Stomach (tissue), 9 donors: Measurements from ENCODE around the gene ZFYVE26. TPM values are rescaled to one million over a fixed set of nuclear protein-coding genes. Genes with fewer than 3 reads are reported as not detected.
A peak's percentile ranks its signal among the peaks of the same experiment; 100 is the strongest.
"Not testable (repeated sequence)": the region's sequence is repeated elsewhere in the genome, so short reads cannot be mapped to it uniquely, and the experiment has no call there.

Source experiments
- DNase-seq, 2 donors: peaks; one replicate each; pipeline versions ENCODE4 v3.0.0 to v3.0.0-alpha.2; 2013 to 2019
- H3K27ac ChIP-seq, 5 donors: fragments of 200-600 bp in 4 of 5; sonication (generic) in 4 of 5; one replicate each; pipeline ENCODE4 v1.5.1; 2013 to 2019; ENCODE audit warnings: mild to moderate bottlenecking in 1 of 5, moderate library complexity in 1 of 5
- H3K27me3 ChIP-seq, 3 donors: fragments of 200-600 bp; sonication (generic); one replicate each; pipeline ENCODE4 v1.5.1; 2017 to 2019; ENCODE audit warnings: mixed run types in 1 of 3
- H3K36me3 ChIP-seq, 4 donors: fragments of 200-600 bp; sonication (generic); 1 replicate in 3 of 4; 2 replicates in 1 of 4; pipeline ENCODE4 v1.5.1; 2016 to 2019
- H3K4me1 ChIP-seq, 4 donors: fragments of 200-600 bp; sonication (generic); one replicate each; pipeline ENCODE4 v1.5.1; 2016 to 2019
- H3K4me3 ChIP-seq, 4 donors: fragments of 200-600 bp; sonication (generic) in 3 of 4; one replicate each; pipeline ENCODE4 v1.5.1; 2016 to 2019; ENCODE audit warnings: mild to moderate bottlenecking in 1 of 4
- H3K9me3 ChIP-seq, 4 donors: fragments of 200-600 bp; sonication (generic); one replicate each; pipeline ENCODE4 v1.5.1; 2016 to 2019
- EP300 ChIP-seq: sonication (generic); formaldehyde crosslinking; IDR thresholded peaks from one replicate; pipeline ENCODE4 v1.6.1; 2017; ENCODE audit warnings: antibody characterized with exemption
- POLR2A ChIP-seq, 4 donors: fragments of 450-650 bp; IDR thresholded peaks; one replicate each; pipeline ENCODE4 v1.6.1; 2016; ENCODE audit warnings: antibody characterized with exemption in 4 of 4, control low read depth in 2 of 4, mild to moderate bottlenecking in 1 of 4, moderate library complexity in 1 of 4
- POLR2AphosphoS5 ChIP-seq, 3 donors: sonication (generic); formaldehyde crosslinking; IDR thresholded peaks; one replicate each; pipeline ENCODE4 v1.6.1; 2016; ENCODE audit warnings: antibody characterized with exemption in 3 of 3
- WGBS, 5 donors: extraction: QIAGEN DNeasy Blood & Tissue Kit in 3 of 5; methylation state at CpG; one replicate each; pipeline versions ENCODE4 v1.1.5 to v1.1.7; 2013 to 2018; 5-methylcytosine and 5-hydroxymethylcytosine counted together
- intact Hi-C: fragments of 100-400 bp; cut with DNase I; formaldehyde crosslinking; loops from one replicate; pipeline ENCODE4 v1.15.1; 2023; ENCODE audit warnings: low total_unique reads
- polyA plus RNA-seq, 3 donors: library from polyadenylated mRNA; stranded (reverse); fragments of 200-250 nt; gene quantifications; one replicate each; pipeline ENCODE4 v1.2.3, GENCODE V29; 2013
- total RNA-seq, 5 donors: library from RNA; depleted of rRNA; stranded (reverse); fragments of >200 nt; gene quantifications; one replicate each; pipeline versions ENCODE4 v1.1.0 to v1.2.3, GENCODE V29; 2014 to 2016
- TF ChIP-seq, protein P1 (sequence below), 7 experiments: fragments of 450-650 bp in 4 of 7; fragments of 200-600 bp in 3 of 7; sonication (generic) in 3 of 7; IDR thresholded peaks; one replicate each; pipeline ENCODE4 v1.5.1; 2016 to 2019; ENCODE audit warnings: antibody characterized with exemption in 7 of 7, control low read depth in 2 of 7, mild to moderate bottlenecking in 1 of 7
- donor health status: healthy with polysubstance abuse.
- donor health status: Bipolar disorder and iron deficiency.
- donor health status: healthy.

Gene ZFYVE26
- total and polyA plus RNA-seq, 8 donors = 2.1 to 201 (median 20.8) TPM

DNA sequence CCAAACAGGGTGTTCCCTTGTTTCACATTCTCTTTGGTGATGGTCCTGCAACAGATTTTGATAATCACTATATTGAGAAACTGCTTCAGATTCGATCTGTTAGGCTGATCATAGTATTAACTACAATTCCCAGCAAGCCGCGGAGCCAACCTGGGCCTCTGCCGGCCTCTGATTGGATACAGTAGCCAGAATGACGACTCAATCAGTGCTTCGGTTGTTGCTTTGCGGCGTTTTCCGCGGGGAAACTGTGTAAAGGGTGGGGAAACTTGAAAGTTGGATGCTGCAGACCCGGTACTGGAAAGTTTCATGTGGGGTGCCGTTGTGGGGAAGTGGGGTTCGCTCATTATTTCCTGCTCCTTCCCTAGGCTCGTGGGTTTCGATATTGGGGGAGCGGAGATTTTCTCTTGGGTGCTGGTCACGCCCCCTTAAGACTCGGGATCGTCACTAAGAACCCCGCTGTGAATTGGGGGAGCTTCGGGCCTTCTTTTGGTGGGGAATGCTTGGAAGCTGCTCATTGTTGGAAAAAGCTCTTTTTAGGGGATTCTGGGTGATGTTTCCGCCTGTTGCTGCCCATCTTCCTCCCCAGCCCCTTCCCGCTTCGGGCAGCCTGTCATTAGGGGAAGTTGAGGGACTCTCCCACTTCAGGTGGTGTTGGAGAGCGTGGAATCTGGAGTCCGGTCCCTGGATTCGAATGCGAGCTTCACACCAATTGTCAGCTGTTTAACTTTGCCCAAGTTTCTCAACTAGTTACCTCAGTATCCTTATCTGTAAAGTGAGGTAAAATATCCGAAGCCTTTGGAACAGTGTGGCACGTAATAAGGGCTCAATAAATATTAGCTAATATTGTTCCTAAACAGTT, 3.4 kb upstream of the ZFYVE26 start, which contains the start of gene RAD51B:
TSS of gene RAD51B (plus strand) at position 217 of the 859 bp plus-strand sequence.
- Histone ChIP-seq H3K27ac (peak within 1 kb of the TSS; percentile 15 to 80 (median 74)), H3K36me3 (peaks cover 0 to 4% (median 0%) of the 10 kb centered on the region in 4 donors), H3K4me3 (peak within 1 kb of the TSS; percentile 77 to 96 (median 85)), H3K27me3 (no peaks in the 10 kb centered on the region), H3K4me1 (peaks cover 14 to 41% (median 34%) of the 10 kb centered on the region in 4 donors), H3K9me3 (no peaks in the 10 kb centered on the region)
- WGBS, 5 donors = 0 to 1% (median 0%) methylated on average over 29 to 30 of the region's 30 CpGs
- intact Hi-C loops = no loop called here
- peak; percentile 90 to 95 for DNase-seq
- TF ChIP-seq POLR2A (IDR thresholded peaks at IDR 0.05) (no peak), POLR2AphosphoS5 (IDR thresholded peaks at IDR 0.05) (peak in 1 of 3 donors; percentile 44)

DNA sequence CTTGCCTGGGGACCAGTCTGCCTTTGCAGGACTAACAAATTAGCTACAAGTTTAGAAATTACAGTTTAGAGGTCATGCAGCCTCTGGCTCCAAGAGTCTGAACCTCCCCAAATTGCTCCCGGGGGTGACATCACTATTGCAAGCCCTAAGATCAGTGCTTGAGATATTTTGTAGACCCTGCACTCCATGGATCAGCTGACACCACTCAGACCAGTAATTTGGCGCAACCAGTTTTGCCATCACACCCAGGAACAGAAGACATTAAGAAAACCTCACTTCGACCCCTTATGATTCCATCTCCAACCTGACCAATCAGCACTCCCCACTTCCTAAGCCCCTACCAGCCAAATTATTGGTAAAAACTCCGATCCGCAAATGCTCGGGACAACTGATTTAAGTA, 2.1 kb upstream of the ZFYVE26 start:
- not testable (repeated sequence) for H3K27ac ChIP-seq
- 93 to 99% (median 95%) methylated on average over 6 of the region's 6 CpGs for WGBS, 5 donors

DNA sequence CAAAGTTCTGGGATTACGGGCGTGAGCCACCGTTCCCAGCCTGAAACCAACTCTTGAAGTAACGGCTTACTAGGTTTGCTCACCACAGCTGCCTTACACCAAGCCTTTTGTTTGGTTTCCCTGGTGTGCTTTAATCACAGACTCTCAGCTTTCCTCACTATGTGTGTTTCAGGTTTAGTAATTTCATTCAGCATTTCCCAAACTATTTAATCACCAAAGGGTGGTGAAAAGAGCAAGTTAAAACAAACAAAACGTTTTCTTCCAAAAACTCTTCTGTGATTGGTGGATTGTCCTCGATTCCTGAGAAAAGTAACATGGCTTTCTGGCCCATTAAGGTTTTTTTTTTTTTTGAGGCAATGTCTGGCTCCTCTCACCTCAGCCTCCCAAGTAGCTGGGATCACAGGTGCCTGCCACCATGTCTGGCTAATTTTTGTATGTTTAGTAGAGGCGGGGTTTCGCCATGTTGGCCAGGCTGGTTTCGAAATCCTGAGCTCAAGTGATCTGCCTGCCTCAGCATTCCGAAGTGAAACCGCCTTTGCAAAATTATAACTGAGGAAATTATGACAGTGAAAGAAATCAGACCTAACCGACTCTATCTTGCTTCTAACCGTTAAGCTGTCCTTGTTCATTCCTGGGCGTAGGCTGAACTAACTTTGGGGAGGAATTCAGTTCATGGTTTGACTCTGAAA, 1.5 kb upstream of the ZFYVE26 start:
- no peaks in the 10 kb centered on the region for H3K9me3 ChIP-seq
- no peak overlapping the region for H3K4me3 ChIP-seq
- intact Hi-C loops = no loop called here
- TF ChIP-seq, protein P1, sequence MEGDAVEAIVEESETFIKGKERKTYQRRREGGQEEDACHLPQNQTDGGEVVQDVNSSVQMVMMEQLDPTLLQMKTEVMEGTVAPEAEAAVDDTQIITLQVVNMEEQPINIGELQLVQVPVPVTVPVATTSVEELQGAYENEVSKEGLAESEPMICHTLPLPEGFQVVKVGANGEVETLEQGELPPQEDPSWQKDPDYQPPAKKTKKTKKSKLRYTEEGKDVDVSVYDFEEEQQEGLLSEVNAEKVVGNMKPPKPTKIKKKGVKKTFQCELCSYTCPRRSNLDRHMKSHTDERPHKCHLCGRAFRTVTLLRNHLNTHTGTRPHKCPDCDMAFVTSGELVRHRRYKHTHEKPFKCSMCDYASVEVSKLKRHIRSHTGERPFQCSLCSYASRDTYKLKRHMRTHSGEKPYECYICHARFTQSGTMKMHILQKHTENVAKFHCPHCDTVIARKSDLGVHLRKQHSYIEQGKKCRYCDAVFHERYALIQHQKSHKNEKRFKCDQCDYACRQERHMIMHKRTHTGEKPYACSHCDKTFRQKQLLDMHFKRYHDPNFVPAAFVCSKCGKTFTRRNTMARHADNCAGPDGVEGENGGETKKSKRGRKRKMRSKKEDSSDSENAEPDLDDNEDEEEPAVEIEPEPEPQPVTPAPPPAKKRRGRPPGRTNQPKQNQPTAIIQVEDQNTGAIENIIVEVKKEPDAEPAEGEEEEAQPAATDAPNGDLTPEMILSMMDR (IDR thresholded peaks at IDR 0.05) = no peak
- TF ChIP-seq POLR2AphosphoS5 (IDR thresholded peaks at IDR 0.05) = no peak
- TF ChIP-seq EP300 = no peak
- TF ChIP-seq POLR2A (IDR thresholded peaks at IDR 0.05) = no peak
- no peak for DNase-seq
- peak overlapping the region in 2 of 5 donors; percentile 84 to 88 for H3K27ac ChIP-seq
- 79 to 89% (median 87%) methylated on average over 14 of the region's 14 CpGs for WGBS, 5 donors
- peaks cover 18 to 50% (median 39%) of the 10 kb centered on the region in 4 donors for H3K4me1 ChIP-seq
- peaks cover 0 to 14% (median 13%) of the 10 kb centered on the region in 4 donors for H3K36me3 ChIP-seq
- H3K27me3 ChIP-seq = no peaks in the 10 kb centered on the region

More for the DNA sequence above, 2.1 kb upstream of the ZFYVE26 start:
- H3K36me3 ChIP-seq, intact Hi-C loops, H3K9me3 ChIP-seq, DNase-seq, H3K4me3 ChIP-seq, H3K27me3 ChIP-seq: not testable (repeated sequence)
- H3K4me1 ChIP-seq = peaks cover 18 to 50% (median 39%) of the 10 kb centered on the region in 4 donors

DNA sequence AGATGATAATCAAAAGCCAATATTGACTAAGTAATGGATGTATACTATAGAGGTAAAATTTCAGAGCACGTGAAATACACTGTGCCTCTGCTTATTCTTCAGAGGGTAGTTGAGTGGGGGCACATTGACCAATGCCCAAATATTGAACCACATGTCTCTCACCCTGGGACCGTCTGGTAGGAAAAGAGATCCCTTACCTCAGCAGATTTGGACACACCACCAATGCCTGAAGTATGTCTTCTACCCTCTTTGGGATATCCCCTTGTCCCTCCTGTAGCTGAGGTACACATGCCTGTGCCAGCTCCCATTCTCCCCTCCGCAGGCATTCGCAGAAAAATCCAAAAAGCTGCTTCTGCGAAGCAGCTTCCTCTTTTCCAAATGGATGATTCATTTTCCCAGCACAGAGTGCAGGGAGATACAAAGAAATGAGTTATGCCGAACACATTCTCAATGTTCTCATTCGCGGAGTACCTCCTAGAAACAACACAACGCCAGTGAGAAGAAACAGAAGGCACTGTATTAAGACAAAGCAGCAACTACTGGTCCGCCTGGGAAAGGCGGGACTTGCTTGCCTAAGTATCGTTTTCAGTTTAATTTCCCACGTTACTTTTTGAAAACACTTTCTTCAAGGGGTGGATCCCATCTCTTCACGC, 691 bp downstream of the ZFYVE26 start:
- Histone ChIP-seq H3K27ac (peak overlapping the region; percentile 21 to 88 (median 84)), H3K36me3 (peaks cover 0 to 35% (median 30%) of the 10 kb centered on the region in 4 donors), H3K4me1 (peaks cover 18 to 42% (median 37%) of the 10 kb centered on the region in 4 donors), H3K4me3 (peak overlapping the region; percentile 79 to 88 (median 84)), H3K9me3 (no peaks in the 10 kb centered on the region), H3K27me3 (no peaks in the 10 kb centered on the region)
- TF ChIP-seq POLR2A (IDR thresholded peaks at IDR 0.05) = no peak
- DNase-seq = peak in 1 of 2 donors; percentile 47
- 2 to 5% (median 4%) methylated on average over 14 of the region's 14 CpGs for WGBS, 5 donors
- intact Hi-C loops = no loop called here

DNA sequence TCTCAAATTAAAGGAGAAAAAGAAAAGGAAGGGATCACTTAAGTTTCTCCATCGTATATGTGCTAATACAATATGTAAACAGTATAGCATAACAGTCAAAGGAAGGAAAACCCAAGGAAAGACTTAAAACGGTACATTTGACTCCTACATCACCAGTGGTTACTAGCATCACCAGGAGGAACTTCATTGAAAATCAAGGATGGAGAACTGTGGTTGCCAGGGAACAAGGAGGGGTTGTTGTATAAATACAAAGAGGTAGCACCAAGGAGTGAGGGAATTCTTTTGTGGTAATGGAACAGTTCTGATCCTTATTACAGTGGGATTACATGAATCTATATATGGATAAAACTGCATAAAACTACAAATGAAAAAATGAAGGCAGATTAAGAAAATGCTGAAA, 1.6 kb downstream of the ZFYVE26 start:
- Histone ChIP-seq H3K4me3 (peak overlapping the region in 1 of 4 donors; percentile 86), H3K27ac (no peak overlapping the region), H3K36me3 (peaks cover 7 to 44% (median 38%) of the 10 kb centered on the region in 4 donors), H3K27me3 (no peaks in the 10 kb centered on the region), H3K4me1 (peaks cover 18 to 36% (median 30%) of the 10 kb centered on the region in 4 donors), H3K9me3 (no peaks in the 10 kb centered on the region)
- WGBS, 5 donors = 50 to 67% (median 61%) methylated on average over 2 of the region's 2 CpGs
- no peak for TF ChIP-seq EP300
- no peak for TF ChIP-seq POLR2A (IDR thresholded peaks at IDR 0.05)
- TF ChIP-seq POLR2AphosphoS5 (IDR thresholded peaks at IDR 0.05) = no peak
- TF ChIP-seq, protein P1 (IDR thresholded peaks at IDR 0.05) = no peak
- DNase-seq = no peak
- intact Hi-C loops = no loop called here
